Left ventricle myocardium inferior (tissue), 1 donor: ENCODE data around the gene UMOD. TPM values are rescaled to one million over a fixed set of nuclear protein-coding genes. Genes with fewer than 3 reads are reported as not detected.

Experiments used
- DNase-seq: peaks from one replicate; pipeline ENCODE4 v3.0.0-alpha.2; 2020
- H3K27ac ChIP-seq: fragments of 200-600 bp; replicated peaks from 2 replicates; pipeline ENCODE4 v1.8.0; 2021
- H3K27me3 ChIP-seq: fragments of 200-600 bp; 2 replicates; pipeline ENCODE4 v1.8.0; 2021; ENCODE audit warnings: low read depth
- H3K36me3 ChIP-seq: fragments of 200-600 bp; 2 replicates; pipeline ENCODE4 v1.8.0; 2021
- H3K4me1 ChIP-seq: fragments of 200-600 bp; 2 replicates; pipeline ENCODE4 v1.8.0; 2021
- H3K4me3 ChIP-seq: fragments of 200-600 bp; 2 replicates; pipeline ENCODE4 v1.8.0; 2021; ENCODE audit warnings: mild to moderate bottlenecking, moderate library complexity
- H3K9me3 ChIP-seq: fragments of 200-600 bp; replicated peaks from 2 replicates; pipeline ENCODE4 v1.8.0; 2021
- CTCF ChIP-seq: fragments of 200-600 bp; IDR thresholded peaks from 2 replicates; pipeline ENCODE4 v1.8.0; 2021; ENCODE audit warnings: antibody characterized with exemption, mild to moderate bottlenecking, borderline replicate concordance
- intact Hi-C: fragments of 100-400 bp; cut with micrococcal nuclease; formaldehyde crosslinking; loops from one replicate; pipeline ENCODE4 v1.11.0; 2022
- total RNA-seq: library from RNA; stranded (reverse); fragmentation: NEBNext Ultra II Directional; extraction: Animal tissue kit (Norgen Biotek cat#: 25700); gene quantifications from one replicate; pipeline ENCODE4 v1.2.1, GENCODE V29; 2021
- donor health status: DM: no; HTN: yes; CAD: no; lungs with severe emphysema.

Gene UMOD
- total RNA-seq, 1 donor from 2014 or later = not detected

GRCh38 chr16:20333120-20333519 is 19.4 kb downstream of the UMOD start:
- H3K4me3 ChIP-seq = no peak overlapping the region
- intact Hi-C loops = no loop called here

DNA sequence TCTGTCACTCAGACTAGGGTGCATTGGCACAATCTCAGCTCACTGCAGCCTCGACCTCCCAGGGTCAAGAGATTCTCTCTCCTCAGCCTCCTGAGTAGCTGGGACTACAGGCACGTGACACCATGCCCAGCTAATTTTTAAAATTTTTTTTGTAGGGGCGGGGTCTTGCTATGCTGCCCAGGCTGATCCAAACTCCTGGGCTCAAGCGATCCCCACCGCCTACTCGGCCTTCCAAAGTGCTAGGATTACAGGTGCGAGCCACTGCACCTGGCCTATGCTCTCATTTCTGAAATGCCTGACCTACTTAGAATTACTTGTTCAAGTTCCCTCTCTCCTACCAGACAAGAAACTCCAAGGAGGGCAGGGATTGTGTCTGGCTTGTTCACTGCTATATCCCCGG is 20.1 kb downstream of the UMOD start:
- Histone ChIP-seq H3K4me1 (no peaks in the 10 kb centered on the region), H3K4me3 (no peak overlapping the region), H3K27me3 (peaks cover 52% of the 10 kb centered on the region), H3K27ac (no peak overlapping the region), H3K36me3 (no peaks in the 10 kb centered on the region), H3K9me3 (no peaks in the 10 kb centered on the region)
- no peak for TF ChIP-seq CTCF
- no peak for DNase-seq
- intact Hi-C loops = no loop called here

More at GRCh38 chr16:20333120-20333519, 19.4 kb downstream of the UMOD start:
- no peak overlapping the region for H3K27ac ChIP-seq
- no peak for TF ChIP-seq CTCF
- no peaks in the 10 kb centered on the region for H3K36me3 ChIP-seq
- H3K9me3 ChIP-seq = no peaks in the 10 kb centered on the region
- no peaks in the 10 kb centered on the region for H3K4me1 ChIP-seq
- peaks cover 59% of the 10 kb centered on the region for H3K27me3 ChIP-seq
- no peak for DNase-seq

DNA sequence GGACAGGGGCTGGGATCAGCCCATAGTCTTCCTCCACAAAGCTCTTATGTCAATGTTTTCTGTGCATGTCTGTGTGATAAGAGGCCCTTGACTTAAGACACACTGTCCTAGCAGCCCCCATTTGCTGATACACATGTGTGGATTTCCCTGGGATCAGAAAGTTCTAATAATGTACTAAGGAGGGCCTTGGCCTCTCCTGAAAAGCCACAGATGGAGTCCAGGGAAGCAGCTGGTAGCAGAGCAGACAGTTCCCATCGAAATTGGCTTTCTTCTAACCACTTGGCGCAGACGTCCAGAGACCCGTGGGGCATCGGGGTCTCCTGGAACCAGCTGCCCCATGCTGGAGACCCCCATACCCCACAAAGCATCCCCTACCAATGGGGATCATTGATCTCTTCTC is 20.9 kb downstream of the UMOD start:
- intact Hi-C loops = no loop called here
- DNase-seq = no peak
- H3K27me3 ChIP-seq = peaks cover 51% of the 10 kb centered on the region
- TF ChIP-seq CTCF = no peak
- no peaks in the 10 kb centered on the region for H3K36me3 ChIP-seq
- no peak overlapping the region for H3K4me3 ChIP-seq
- H3K27ac ChIP-seq = no peak overlapping the region
- H3K4me1 ChIP-seq = no peaks in the 10 kb centered on the region
- no peaks in the 10 kb centered on the region for H3K9me3 ChIP-seq

DNA sequence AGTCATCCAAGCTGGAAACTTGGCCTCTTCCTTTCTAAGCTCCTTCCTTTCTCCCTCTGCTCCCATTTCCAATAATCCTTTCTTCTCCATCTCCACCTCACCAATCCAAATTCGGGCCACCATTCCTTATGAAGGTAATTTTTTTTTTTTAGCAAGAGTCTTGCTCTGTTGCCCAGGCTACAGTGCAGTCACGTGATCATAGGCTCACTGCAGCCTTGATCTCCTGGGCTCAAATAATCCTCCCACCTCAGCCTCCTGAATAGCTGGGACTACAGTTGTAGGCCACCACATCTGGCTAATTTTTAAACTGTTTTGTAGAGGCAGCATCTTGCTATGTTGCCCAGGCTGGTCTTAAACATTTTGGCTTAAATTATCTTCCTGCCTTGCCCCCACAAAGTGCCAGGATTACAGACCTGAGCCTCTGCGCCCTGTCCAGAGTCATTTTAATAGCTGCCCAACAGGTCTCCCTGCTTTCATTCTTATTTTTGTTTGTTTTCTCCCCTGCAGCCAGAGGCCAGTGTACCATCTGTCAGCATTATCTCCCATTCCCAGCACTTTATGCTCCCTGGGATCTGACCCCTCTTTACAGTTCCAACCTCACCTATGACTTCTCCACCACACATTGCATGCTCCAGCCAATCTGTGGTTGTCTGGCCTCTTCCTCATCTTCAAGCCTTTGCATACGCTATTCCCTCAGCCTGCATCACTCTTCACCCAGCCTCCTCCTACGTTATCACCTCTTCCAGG is 22.9 kb downstream of the UMOD start:
- H3K27ac ChIP-seq = no peak overlapping the region
- no peak for DNase-seq
- H3K9me3 ChIP-seq = no peaks in the 10 kb centered on the region
- TF ChIP-seq CTCF = no peak
- no peaks in the 10 kb centered on the region for H3K36me3 ChIP-seq
- H3K27me3 ChIP-seq = peaks cover 46% of the 10 kb centered on the region
- H3K4me3 ChIP-seq = no peak overlapping the region
- intact Hi-C loops = no loop called here
- H3K4me1 ChIP-seq = no peaks in the 10 kb centered on the region

GRCh38 chr16:20327444-20328041 is 25.0 kb downstream of the UMOD start, which contains the start of gene GP2:
TSS of gene GP2 (minus strand) at chr16:20327513. CDS start at chr16:20326431, 1,082 bp downstream.
- Histone ChIP-seq H3K9me3 (no peaks in the 10 kb centered on the region), H3K36me3 (no peaks in the 10 kb centered on the region), H3K4me1 (no peaks in the 10 kb centered on the region), H3K27ac (no peak within 1 kb of the TSS), H3K27me3 (peaks cover 46% of the 10 kb centered on the region), H3K4me3 (no peak within 1 kb of the TSS)
- intact Hi-C loops = no loop called here
- TF ChIP-seq CTCF = no peak
- DNase-seq = no peak
